GM21447 (cell line): ENCODE results near the gene AMPD2.

Experiments
- ATAC-seq: cut with Tn5 transposase; IDR thresholded peaks from one replicate; pipeline ENCODE4 v1.9.1; 2021; ENCODE audit not compliant: unreplicated experiment

The AMPD2 gene

GRCh38 chr1:109630081-109630897 lies 10.7 kb downstream of the AMPD2 start:
- no peak for ATAC-seq

GRCh38 chr1:109630898-109631512 lies 11.4 kb downstream of the AMPD2 start:
- no peak for ATAC-seq

- ATAC-seq, result no peak
These were observed 12.2 kb downstream of the AMPD2 start for GRCh38 chr1:109631513-109632505.

GRCh38 chr1:109632671-109633346 lies 13.2 kb downstream of the AMPD2 start:
- no peak for ATAC-seq

GRCh38 chr1:109634292-109634691 lies 14.7 kb downstream of the AMPD2 start:
- no peak for ATAC-seq

- ATAC-seq, result no peak
These were observed 15.4 kb downstream of the AMPD2 start for GRCh38 chr1:109634771-109635750.

- ATAC-seq, result no peak
These were observed 16.2 kb downstream of the AMPD2 start for GRCh38 chr1:109635862-109636200.

GRCh38 chr1:109636201-109636952 lies 16.7 kb downstream of the AMPD2 start:
- no peak for ATAC-seq

GRCh38 chr1:109637446-109637845 lies 17.8 kb downstream of the AMPD2 start:
- no peak for ATAC-seq

- ATAC-seq, result no peak
These were observed 19.6 kb downstream of the AMPD2 start for GRCh38 chr1:109639063-109639840.

- no peak for ATAC-seq
These were observed 20.2 kb downstream of the AMPD2 start for GRCh38 chr1:109639841-109640184.

- ATAC-seq, result peak; percentile 73
These were observed 20.7 kb downstream of the AMPD2 start for GRCh38 chr1:109640285-109640865.

GRCh38 chr1:109641078-109641740 lies 21.6 kb downstream of the AMPD2 start:
- ATAC-seq, result no peak

- no peak for ATAC-seq
These were observed 22.2 kb downstream of the AMPD2 start for GRCh38 chr1:109641861-109642260.

GRCh38 chr1:109642626-109643025 lies 23.0 kb downstream of the AMPD2 start:
- no peak for ATAC-seq

- peak; percentile 71 for ATAC-seq
These were observed 24.0 kb downstream of the AMPD2 start for GRCh38 chr1:109643385-109644230.

GRCh38 chr1:109644670-109645069 lies 25.0 kb downstream of the AMPD2 start:
- ATAC-seq, result no peak
